Skeletal muscle tissue (tissue), 4 donors: Measurements from ENCODE around the gene SLC30A2. TPM values are rescaled to one million over a fixed set of nuclear protein-coding genes. Genes with fewer than 3 reads are reported as not detected.
A peak's percentile ranks its signal among the peaks of the same experiment; 100 is the strongest.

Experiments
- H3K27ac ChIP-seq: one replicate; pipeline ENCODE4 v1.7.0; 2013; ENCODE audit warnings: mild to moderate bottlenecking, low read depth, low read length, inconsistent platforms
- H3K27me3 ChIP-seq, 3 donors: one replicate each; pipeline ENCODE4 v1.7.0; 2013; ENCODE audit warnings: low read length in 3 of 3; ENCODE audit not compliant: control insufficient read depth in 3 of 3, insufficient read depth in 3 of 3
- H3K36me3 ChIP-seq, 3 donors: one replicate each; pipeline ENCODE4 v1.7.0; 2013; ENCODE audit warnings: low read length in 3 of 3; ENCODE audit not compliant: control insufficient read depth in 3 of 3, insufficient read depth in 3 of 3
- H3K4me1 ChIP-seq, 3 donors: one replicate each; pipeline ENCODE4 v1.7.0; 2013; ENCODE audit warnings: low read length in 3 of 3, mild to moderate bottlenecking in 3 of 3; ENCODE audit not compliant: control insufficient read depth in 3 of 3, insufficient read depth in 3 of 3
- H3K4me3 ChIP-seq, 3 donors: one replicate each; pipeline ENCODE4 v1.7.0; 2013; ENCODE audit warnings: low read length in 3 of 3
- H3K9ac ChIP-seq, 3 donors: one replicate each; pipeline ENCODE4 v1.7.0; 2013; ENCODE audit warnings: low read length in 3 of 3, mild to moderate bottlenecking in 3 of 3, moderate library complexity in 2 of 3, low read depth in 1 of 3
- H3K9me3 ChIP-seq, 3 donors: one replicate each; pipeline ENCODE4 v1.7.0; 2013; ENCODE audit warnings: low read length in 3 of 3; ENCODE audit not compliant: control insufficient read depth in 3 of 3
- total RNA-seq: library from RNA; depleted of rRNA; stranded (reverse); fragments of >200 nt; gene quantifications from one replicate; pipeline ENCODE4 v1.2.3, GENCODE V29; 2014
- donor health status: Osteomylitis.

Gene SLC30A2
- total RNA-seq, 1 donor from 2014 or later: under 0.01 TPM

DNA sequence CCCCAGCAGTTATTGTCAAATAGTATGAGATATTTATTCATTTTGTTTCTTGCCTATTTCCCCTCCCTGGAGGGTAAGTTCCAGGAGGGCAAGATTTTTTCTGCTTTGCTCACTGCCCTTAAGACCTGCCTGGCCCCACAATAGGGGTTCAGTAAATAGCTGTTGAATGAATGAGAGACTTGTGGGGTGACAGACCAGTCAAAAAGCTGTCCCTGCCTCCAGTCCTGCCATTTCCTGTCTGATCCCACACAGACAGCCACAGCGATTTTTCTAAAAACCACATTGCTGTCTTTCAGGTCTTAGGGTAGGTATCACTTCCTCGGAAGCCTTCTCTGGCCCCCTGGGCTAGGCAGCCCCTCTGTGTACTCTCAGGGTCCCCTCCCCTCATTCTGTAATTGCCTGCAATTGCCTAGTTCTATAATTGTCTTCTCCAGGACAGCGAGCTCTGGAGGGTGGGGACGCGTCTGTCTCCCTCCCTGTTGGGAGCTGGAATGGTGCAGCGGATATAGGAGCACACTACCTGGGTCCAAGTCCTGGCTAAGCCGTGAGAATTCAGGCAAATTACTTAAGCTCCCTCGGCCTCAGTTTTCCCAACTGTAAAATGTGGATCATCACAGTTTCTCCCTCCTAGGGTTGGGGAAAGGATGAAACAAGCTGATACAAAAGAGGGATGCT lies 26.1 kb downstream of the SLC30A2 start:
- Histone ChIP-seq H3K4me1 (peaks cover 50 to 69% (median 69%) of the 10 kb centered on the region in 3 donors), H3K9me3 (no peaks in the 10 kb centered on the region), H3K36me3 (no peaks in the 10 kb centered on the region), H3K4me3 (peak overlapping the region in 2 of 3 donors; percentile 3 to 85), H3K27ac (peak overlapping the region; percentile 83), H3K9ac (peak overlapping the region; percentile 57 to 81 (median 66)), H3K27me3 (no peaks in the 10 kb centered on the region)

DNA sequence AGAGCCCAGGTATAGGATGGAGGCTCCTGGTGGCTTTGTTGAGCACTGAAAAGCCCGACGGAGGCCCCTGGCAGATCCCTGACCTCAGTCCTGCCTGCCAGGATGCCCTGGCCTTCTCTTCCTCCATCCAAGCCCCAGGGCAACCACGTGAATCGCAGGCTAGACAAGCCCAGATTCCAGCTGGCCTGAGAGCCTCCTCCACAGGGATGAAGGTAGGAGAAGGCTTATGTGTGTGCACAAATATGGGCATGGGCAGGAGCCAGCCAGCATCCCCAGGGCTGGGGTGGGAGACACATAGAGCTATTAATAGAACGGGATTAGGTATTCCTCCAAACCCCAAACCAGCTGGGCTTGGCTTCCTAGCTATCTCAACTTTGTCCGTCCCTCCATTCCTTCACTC lies 28.3 kb downstream of the SLC30A2 start:
- Histone ChIP-seq H3K27ac (peak overlapping the region; percentile 29), H3K4me3 (peak overlapping the region in 1 of 3 donors; percentile 27), H3K9ac (peak overlapping the region in 1 of 3 donors; percentile 60), H3K9me3 (no peaks in the 10 kb centered on the region), H3K36me3 (no peaks in the 10 kb centered on the region), H3K27me3 (no peaks in the 10 kb centered on the region), H3K4me1 (peaks cover 43 to 59% (median 52%) of the 10 kb centered on the region in 3 donors)

DNA sequence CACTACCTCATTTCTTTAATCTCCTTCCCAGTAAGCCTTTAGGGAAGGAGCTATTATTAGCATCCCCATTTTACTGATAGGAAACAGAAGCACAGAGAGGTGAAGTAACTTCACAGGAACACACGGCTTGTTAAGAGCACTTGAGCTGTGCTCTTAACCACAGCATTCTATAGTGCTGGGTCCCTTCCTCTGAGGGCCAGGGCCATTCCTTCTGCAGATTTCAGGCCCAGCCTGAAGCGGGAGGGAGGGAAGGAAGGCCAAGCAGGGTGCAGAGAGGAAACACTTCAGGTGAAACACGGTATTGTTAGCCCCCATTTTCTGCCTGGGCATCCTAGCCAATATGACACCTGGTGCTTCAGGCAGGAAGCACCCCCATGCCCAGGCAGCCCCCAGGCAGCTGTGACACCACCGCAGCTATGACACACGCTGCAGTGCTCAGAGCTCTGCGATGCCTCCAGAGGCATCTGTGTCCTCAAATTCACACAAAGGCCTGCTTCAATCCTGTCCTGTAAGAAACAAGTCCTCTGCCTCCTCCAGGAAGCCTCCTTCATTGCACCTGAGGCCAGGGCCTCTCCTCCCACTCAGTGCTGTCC lies 28.9 kb downstream of the SLC30A2 start:
- no peaks in the 10 kb centered on the region for H3K36me3 ChIP-seq
- H3K4me3 ChIP-seq: peak overlapping the region in 2 of 3 donors; percentile 27 to 29
- H3K27ac ChIP-seq: peak overlapping the region; percentile 29
- no peaks in the 10 kb centered on the region for H3K27me3 ChIP-seq
- H3K9ac ChIP-seq: peak overlapping the region in 2 of 3 donors; percentile 20 to 60
- no peaks in the 10 kb centered on the region for H3K9me3 ChIP-seq
- peaks cover 37 to 54% (median 46%) of the 10 kb centered on the region in 3 donors for H3K4me1 ChIP-seq

GRCh38 chr1:26016258-26016952 lies 29.5 kb downstream of the SLC30A2 start:
- Histone ChIP-seq H3K36me3 (no peaks in the 10 kb centered on the region), H3K27me3 (no peaks in the 10 kb centered on the region), H3K9ac (peak overlapping the region in 1 of 3 donors; percentile 60), H3K27ac (no peak overlapping the region), H3K4me3 (no peak overlapping the region), H3K9me3 (no peaks in the 10 kb centered on the region), H3K4me1 (peaks cover 32 to 48% (median 40%) of the 10 kb centered on the region in 3 donors)

DNA sequence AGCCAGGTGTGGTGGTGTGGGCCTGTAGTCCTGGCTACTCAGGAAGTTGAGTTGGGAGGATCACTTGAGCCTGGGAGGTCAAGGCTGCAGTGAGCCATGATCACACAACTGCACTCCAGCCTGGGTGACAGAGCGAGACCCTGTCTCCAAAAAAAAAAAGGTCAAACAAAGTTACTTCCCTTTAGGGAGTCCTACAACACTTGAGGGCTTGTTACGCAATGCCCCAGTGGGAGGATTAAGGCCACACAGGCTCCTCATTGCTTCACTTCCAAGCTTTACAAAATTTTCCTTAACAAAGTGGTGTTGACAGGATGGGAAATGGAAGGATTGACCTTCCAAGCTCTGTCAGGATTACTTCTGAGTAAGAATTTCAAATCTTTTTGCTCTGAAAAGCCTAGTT lies 30.6 kb downstream of the SLC30A2 start:
- H3K9me3 ChIP-seq: no peaks in the 10 kb centered on the region
- no peak overlapping the region for H3K4me3 ChIP-seq
- H3K36me3 ChIP-seq: no peaks in the 10 kb centered on the region
- no peaks in the 10 kb centered on the region for H3K27me3 ChIP-seq
- H3K9ac ChIP-seq: peak overlapping the region in 1 of 3 donors; percentile 43
- peaks cover 22 to 37% (median 29%) of the 10 kb centered on the region in 3 donors for H3K4me1 ChIP-seq
- no peak overlapping the region for H3K27ac ChIP-seq

DNA sequence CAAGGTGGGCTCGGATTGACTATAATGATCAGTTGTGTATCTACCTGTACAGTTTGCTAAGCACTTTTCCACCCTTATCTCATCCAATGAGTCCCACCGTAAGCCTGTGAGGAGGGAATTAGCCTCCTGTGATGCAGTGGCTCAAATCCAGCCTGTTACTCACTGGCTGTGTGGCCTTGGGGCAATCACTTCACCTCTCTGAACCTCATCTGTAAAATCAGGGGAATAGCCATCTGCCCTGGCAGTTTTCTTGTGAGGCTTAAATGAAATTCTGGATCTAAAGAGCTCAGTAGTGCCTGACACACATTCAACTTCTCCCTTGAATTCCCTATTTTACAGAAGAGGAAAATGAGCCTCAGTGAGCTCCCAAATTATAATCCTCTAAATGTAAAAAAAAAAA lies 31.7 kb downstream of the SLC30A2 start:
- peaks cover 14 to 27% (median 22%) of the 10 kb centered on the region in 3 donors for H3K4me1 ChIP-seq
- H3K27ac ChIP-seq: no peak overlapping the region
- no peak overlapping the region for H3K9ac ChIP-seq
- no peak overlapping the region for H3K4me3 ChIP-seq
- no peaks in the 10 kb centered on the region for H3K36me3 ChIP-seq
- H3K9me3 ChIP-seq: no peaks in the 10 kb centered on the region
- no peaks in the 10 kb centered on the region for H3K27me3 ChIP-seq

DNA sequence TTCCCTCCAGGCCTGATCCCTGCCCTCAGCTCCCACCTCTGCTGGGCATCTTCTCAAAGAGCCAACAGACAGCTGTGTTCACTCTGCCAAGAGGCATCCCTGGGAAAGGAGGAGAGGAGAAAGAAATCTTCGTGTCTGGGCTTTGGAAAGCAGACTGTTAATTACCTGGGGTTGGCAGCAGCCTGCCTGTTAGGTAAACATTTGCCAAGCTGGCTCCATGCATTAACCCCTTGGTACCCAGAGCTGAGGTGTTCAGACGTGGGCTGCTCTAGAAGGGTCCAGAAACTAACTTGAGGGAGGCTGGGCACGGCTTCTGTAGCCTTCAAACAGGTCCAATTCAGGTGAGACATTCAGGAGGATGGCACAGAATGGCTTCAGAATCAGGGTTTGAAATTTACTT lies 33.1 kb downstream of the SLC30A2 start:
- H3K9me3 ChIP-seq: no peaks in the 10 kb centered on the region
- H3K27me3 ChIP-seq: no peaks in the 10 kb centered on the region
- no peaks in the 10 kb centered on the region for H3K36me3 ChIP-seq
- no peak overlapping the region for H3K27ac ChIP-seq
- H3K4me1 ChIP-seq: peaks cover 14 to 17% (median 15%) of the 10 kb centered on the region in 3 donors
- no peak overlapping the region for H3K4me3 ChIP-seq
- H3K9ac ChIP-seq: no peak overlapping the region

- Histone ChIP-seq H3K9me3 (no peaks in the 10 kb centered on the region), H3K4me3 (no peak overlapping the region), H3K36me3 (no peaks in the 10 kb centered on the region), H3K4me1 (peaks cover 0 to under 1% (median 0%) of the 10 kb centered on the region in 3 donors), H3K27ac (no peak overlapping the region), H3K9ac (no peak overlapping the region), H3K27me3 (no peaks in the 10 kb centered on the region)
Observed at GRCh38 chr1:26010825-26011224, 35.1 kb downstream of the SLC30A2 start.

- H3K36me3 ChIP-seq: peaks cover 0 to 2% (median 0%) of the 10 kb centered on the region in 3 donors
- no peak overlapping the region for H3K4me3 ChIP-seq
- no peaks in the 10 kb centered on the region for H3K9me3 ChIP-seq
- H3K4me1 ChIP-seq: peaks cover 0 to 3% (median 0%) of the 10 kb centered on the region in 3 donors
- no peak overlapping the region for H3K9ac ChIP-seq
- no peak overlapping the region for H3K27ac ChIP-seq
- H3K27me3 ChIP-seq: no peaks in the 10 kb centered on the region
Observed at GRCh38 chr1:26009796-26010447, 36.0 kb downstream of the SLC30A2 start.
